Gastroesophageal sphincter (tissue), 3 donors: ENCODE results near the gene NAA60.

Source experiments
- POLR2A ChIP-seq, 2 donors: fragments of 450-650 bp; IDR thresholded peaks; one replicate each; pipeline ENCODE4 v1.6.1; 2017; ENCODE audit warnings: antibody characterized with exemption in 2 of 2, mild to moderate bottlenecking in 2 of 2, moderate library complexity in 1 of 2
- TF ChIP-seq, protein P1 (sequence below), 4 experiments: fragments of 200-600 bp in 2 of 4; fragments of 450-650 bp in 2 of 4; sonication (generic) in 1 of 4; IDR thresholded peaks; one replicate each; pipeline ENCODE4 v1.5.1; 2017 to 2019; ENCODE audit warnings: antibody characterized with exemption in 4 of 4, mild to moderate bottlenecking in 2 of 4, moderate library complexity in 2 of 4

DNA sequence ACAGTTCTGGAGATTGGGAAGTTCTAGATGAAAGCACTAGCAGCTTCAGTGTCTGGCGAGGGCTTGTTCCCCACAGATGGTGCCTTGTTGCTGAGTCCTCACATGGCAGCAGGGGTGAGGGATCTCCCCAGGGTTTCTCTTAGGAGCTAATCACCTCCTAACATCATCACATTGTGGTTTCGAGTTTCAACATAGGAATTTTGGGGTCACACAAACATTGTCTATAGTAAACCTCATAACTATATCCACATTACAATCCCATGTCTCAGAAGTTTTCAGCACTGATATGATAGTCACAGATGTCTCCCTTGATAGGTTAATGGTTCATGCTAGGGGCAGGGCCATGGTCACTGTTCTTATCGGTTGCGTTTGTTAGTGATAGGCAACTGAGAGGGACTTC is 71.1 kb downstream of the NAA60 start:
- TF ChIP-seq, protein P1, sequence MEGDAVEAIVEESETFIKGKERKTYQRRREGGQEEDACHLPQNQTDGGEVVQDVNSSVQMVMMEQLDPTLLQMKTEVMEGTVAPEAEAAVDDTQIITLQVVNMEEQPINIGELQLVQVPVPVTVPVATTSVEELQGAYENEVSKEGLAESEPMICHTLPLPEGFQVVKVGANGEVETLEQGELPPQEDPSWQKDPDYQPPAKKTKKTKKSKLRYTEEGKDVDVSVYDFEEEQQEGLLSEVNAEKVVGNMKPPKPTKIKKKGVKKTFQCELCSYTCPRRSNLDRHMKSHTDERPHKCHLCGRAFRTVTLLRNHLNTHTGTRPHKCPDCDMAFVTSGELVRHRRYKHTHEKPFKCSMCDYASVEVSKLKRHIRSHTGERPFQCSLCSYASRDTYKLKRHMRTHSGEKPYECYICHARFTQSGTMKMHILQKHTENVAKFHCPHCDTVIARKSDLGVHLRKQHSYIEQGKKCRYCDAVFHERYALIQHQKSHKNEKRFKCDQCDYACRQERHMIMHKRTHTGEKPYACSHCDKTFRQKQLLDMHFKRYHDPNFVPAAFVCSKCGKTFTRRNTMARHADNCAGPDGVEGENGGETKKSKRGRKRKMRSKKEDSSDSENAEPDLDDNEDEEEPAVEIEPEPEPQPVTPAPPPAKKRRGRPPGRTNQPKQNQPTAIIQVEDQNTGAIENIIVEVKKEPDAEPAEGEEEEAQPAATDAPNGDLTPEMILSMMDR (IDR thresholded peaks at IDR 0.05) = no peak
- no peak for TF ChIP-seq POLR2A (IDR thresholded peaks at IDR 0.05)
